ENCODE measurements around the gene CYB5R2. TPM values are rescaled to one million over a fixed set of nuclear protein-coding genes. Genes with fewer than 3 reads are reported as not detected.

CYB5R2 gene
- total RNA-seq, 6 experiments from 2014 or later = 11.7 to 15.0 (median 12.4) TPM

DNA sequence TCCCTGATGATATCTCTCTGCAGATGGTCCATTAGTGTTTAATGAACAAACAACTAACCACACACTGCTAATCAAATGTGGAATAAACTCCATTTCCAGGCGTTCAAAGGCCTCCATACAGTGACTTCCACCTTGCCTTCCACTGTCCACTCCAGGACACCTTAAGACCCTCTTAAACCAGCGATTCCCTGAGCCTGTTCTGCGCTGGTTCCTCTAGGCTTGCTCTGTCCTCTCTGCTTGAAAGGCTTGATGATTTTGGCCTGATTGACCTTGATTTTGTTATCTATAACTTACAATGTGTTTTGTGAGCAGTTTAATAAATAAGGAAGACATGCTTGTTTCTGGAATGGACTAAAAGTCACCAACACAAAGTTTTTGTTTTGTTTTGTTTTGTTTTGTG, 20.9 kb upstream of the CYB5R2 start:
- Mint-ChIP-seq H3K4me3 (no peak overlapping the region), H3K27me3 (ENCODE audit: insufficient read depth) (peaks cover 20% of the 10 kb centered on the region), H3K4me1 (ENCODE audit: low read depth) (peaks cover 11% of the 10 kb centered on the region), H3K9me3 (no peaks in the 10 kb centered on the region), H3K36me3 (ENCODE audit: low read depth) (no peaks in the 10 kb centered on the region), H3K27ac (no peak overlapping the region)
- DNase-seq = no peak
- TF ChIP-seq, protein P1, sequence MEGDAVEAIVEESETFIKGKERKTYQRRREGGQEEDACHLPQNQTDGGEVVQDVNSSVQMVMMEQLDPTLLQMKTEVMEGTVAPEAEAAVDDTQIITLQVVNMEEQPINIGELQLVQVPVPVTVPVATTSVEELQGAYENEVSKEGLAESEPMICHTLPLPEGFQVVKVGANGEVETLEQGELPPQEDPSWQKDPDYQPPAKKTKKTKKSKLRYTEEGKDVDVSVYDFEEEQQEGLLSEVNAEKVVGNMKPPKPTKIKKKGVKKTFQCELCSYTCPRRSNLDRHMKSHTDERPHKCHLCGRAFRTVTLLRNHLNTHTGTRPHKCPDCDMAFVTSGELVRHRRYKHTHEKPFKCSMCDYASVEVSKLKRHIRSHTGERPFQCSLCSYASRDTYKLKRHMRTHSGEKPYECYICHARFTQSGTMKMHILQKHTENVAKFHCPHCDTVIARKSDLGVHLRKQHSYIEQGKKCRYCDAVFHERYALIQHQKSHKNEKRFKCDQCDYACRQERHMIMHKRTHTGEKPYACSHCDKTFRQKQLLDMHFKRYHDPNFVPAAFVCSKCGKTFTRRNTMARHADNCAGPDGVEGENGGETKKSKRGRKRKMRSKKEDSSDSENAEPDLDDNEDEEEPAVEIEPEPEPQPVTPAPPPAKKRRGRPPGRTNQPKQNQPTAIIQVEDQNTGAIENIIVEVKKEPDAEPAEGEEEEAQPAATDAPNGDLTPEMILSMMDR (IDR thresholded peaks at IDR 0.05) = no peak

DNA sequence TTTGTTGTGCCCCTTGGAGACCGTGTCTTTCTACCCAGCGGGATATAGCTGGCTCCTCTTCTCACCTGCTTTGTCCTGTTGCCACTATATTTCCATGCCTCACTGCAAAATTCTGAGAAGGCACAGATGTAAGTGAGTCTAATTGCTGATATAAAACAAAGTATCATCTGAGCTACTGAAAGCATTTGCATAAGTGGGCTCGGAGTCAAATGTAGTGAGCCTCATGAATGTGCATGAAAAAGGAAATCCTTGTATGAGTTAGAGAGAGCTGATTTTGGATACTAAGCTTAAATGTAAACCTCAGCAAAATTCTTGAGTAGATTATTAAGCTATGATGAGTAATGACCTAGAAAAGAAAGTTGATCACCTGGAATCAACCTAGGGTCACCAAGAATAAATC, 19.1 kb upstream of the CYB5R2 start:
- Mint-ChIP-seq H3K36me3 (ENCODE audit: low read depth) (no peaks in the 10 kb centered on the region), H3K4me1 (ENCODE audit: low read depth) (peaks cover 11% of the 10 kb centered on the region), H3K9me3 (no peaks in the 10 kb centered on the region), H3K27me3 (ENCODE audit: insufficient read depth) (peaks cover 15% of the 10 kb centered on the region), H3K4me3 (no peak overlapping the region), H3K27ac (no peak overlapping the region)
- DNase-seq = no peak
- TF ChIP-seq, protein P1 (IDR thresholded peaks at IDR 0.05) = no peak

DNA sequence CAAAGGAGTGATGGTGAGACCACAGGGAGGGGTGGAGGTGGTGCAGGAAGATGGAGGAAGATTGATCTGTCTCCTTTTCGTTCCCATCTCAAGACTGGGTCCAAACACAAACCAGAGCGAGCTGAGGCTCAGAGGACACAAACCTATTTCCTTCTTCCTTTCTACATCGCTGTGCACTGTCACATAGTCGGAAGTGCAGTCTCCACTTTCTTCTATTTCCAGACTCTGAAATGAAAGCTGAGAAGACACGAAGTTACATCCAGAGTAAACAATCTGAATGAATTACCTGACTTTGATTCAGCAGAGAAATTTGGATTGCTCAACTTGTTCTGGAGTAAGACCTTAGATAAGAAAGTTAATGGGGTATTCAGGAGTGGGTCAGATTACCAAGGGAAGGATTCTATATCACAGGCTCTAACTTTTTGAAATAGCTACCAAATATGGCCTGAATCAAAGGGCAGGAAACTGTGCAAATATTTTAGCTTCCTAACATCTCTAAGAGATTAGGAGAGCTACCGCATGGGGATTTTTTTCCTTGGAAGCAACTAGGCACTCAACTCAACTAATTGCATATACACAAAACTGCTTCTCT, 18.6 kb upstream of the CYB5R2 start:
- Mint-ChIP-seq H3K27ac (no peak overlapping the region), H3K27me3 (ENCODE audit: insufficient read depth) (peaks cover 15% of the 10 kb centered on the region), H3K36me3 (ENCODE audit: low read depth) (no peaks in the 10 kb centered on the region), H3K4me3 (no peak overlapping the region), H3K9me3 (no peaks in the 10 kb centered on the region), H3K4me1 (ENCODE audit: low read depth) (peaks cover 11% of the 10 kb centered on the region)
- no peak for DNase-seq
- TF ChIP-seq, protein P1 (IDR thresholded peaks at IDR 0.05) = no peak

DNA sequence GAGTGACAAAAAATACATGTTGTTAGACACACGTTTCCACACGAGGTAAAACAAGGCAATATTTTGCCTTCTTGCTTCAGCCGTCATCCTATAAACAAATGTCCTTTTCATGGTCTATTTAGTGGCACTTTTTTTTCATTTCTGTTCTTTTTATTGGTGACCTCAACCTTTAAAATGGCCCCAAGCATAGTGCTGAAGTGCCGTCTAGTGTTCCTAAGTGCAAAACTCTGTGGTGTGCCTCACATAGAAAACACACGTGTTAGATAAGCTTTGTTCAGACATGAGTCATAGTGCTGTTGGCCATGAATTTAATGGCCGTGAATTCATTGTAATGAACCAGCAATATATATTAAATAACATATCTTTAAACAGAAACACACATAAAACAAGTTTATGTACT, 17.3 kb upstream of the CYB5R2 start:
- TF ChIP-seq, protein P1 (IDR thresholded peaks at IDR 0.05) = no peak
- Mint-ChIP-seq H3K9me3 (no peaks in the 10 kb centered on the region), H3K27me3 (ENCODE audit: insufficient read depth) (peaks cover 16% of the 10 kb centered on the region), H3K36me3 (ENCODE audit: low read depth) (no peaks in the 10 kb centered on the region), H3K27ac (no peak overlapping the region), H3K4me1 (ENCODE audit: low read depth) (peaks cover 11% of the 10 kb centered on the region), H3K4me3 (no peak overlapping the region)
- no peak for DNase-seq

DNA sequence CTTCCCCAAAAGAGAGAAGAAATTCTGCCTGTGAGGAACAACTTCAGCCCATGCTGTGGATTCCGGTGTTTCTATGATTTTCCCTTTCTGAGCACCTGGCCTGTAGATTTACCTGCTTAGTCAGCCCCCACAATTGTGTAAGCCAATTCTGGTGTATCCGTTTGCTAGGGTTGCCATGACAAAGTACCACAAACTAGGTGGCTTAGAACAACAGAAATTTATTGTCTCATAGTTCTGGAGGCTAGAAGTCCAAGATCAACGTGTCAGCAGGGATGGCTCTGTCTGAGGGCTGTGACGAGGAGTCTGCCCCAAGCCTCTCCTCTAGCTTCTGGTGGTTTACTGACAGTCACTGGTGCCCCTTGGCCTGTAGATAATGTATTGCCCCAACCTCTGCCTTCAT, 15.9 kb upstream of the CYB5R2 start:
- TF ChIP-seq, protein P1 (IDR thresholded peaks at IDR 0.05) = no peak
- no peak overlapping the region for H3K27ac Mint-ChIP-seq
- no peaks in the 10 kb centered on the region for H3K9me3 Mint-ChIP-seq
- peaks cover 17% of the 10 kb centered on the region for H3K27me3 Mint-ChIP-seq (ENCODE audit: insufficient read depth)
- H3K36me3 Mint-ChIP-seq (ENCODE audit: low read depth) = no peaks in the 10 kb centered on the region
- peaks cover 9% of the 10 kb centered on the region for H3K4me1 Mint-ChIP-seq (ENCODE audit: low read depth)
- no peak for DNase-seq
- no peak overlapping the region for H3K4me3 Mint-ChIP-seq
